ENCODE measurements around the gene RD3L. TPM values are rescaled to one million over a fixed set of nuclear protein-coding genes. Genes with fewer than 3 reads are reported as not detected.
A peak's percentile ranks its signal among the peaks of the same experiment; 100 is the strongest.
"Not testable (repeated sequence)": the region's sequence is repeated elsewhere in the genome, so short reads cannot be mapped to it uniquely, and the experiment has no call there.

Gene RD3L
- total RNA-seq, 1 experiment from 2014 or later: not detected

DNA sequence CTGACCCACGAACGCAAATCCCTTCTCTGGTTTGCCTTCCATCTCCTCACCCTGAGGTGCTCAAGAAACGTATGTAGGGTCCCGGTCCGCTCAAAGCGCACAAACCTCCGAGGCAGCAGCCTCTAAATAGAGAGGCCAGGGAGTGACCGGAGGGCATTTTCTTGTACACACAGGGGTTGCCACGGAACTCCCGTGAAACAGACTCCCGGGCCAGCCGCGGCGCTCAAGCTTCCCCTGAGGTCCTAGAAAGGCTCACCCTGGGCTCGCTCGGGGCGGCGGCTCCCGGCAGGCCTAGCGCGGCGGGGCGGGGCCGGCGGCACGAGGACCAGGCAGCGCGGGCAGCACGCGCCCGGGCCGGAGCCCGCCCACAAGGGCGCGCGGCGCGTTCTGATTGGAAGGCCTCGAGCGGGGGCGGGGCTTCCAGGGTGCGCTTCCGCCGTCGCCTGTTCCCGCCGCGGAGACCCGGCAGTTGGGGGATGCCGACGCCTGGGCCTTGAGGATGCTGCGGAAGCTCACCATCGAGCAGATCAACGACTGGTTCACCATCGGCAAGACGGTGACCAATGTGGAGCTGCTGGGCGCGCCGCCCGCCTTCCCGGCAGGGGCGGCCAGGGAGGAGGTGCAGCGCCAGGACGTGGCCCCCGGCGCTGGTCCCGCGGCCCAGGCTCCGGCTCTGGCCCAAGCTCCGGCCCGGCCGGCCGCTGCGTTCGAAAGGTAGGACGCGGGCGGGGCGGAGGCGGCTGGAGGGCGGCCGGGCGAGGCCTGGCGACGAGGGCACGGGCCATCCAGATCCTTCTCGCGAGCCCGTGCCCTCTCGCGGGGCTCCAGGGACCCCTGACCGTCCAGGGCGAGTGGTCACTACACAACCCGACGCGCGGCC, 14.1 kb downstream of the RD3L start, which contains the start of gene TDRD9:
TDRD9 (plus strand) TSS at position 446 of the 880 bp plus-strand sequence; CDS start at position 500, 54 bp downstream.
- no peak for DNase-seq (ENCODE audit: low read depth)

DNA sequence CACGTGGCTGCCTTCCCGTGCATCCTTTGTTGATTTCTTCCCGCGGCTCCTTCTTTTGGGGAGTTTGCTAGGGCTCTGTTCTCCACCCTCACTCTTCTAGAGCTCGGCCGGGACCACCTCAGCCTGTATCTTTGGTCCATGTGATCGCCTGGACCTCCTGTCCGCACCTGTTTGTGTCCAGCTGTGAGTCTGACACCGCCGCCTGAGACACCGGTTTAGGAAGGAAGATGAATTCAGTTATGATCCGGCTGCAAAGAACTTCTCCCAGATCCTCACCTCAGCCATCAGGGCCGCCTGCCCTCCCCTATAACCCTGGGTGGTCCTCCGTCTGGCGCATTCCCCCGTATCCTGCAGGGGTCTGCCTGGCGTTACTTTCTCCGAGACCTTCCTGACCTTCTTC, 14.8 kb downstream of the RD3L start:
- DNase-seq (ENCODE audit: low read depth): no peak

DNA sequence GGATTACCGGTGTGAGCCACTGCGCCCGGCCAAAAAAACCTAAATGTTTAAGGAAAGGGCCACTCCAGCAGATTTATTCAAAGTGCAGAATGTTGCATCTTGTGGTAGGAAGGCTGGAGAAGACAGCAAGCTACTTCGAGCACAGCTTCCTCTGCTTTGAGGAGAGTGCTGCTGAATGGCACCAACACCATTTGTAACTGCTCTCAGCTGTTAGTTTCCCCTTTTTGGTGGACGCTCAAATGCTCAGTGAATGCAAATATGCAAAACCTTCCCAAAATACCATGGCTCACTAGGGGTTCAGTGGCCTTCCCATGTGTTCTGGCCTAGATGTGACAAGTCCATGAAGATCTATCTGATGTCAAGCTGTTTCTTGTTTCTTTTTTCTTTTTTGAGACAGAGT, 17.0 kb downstream of the RD3L start:
- DNase-seq (ENCODE audit: low read depth): no peak

DNA sequence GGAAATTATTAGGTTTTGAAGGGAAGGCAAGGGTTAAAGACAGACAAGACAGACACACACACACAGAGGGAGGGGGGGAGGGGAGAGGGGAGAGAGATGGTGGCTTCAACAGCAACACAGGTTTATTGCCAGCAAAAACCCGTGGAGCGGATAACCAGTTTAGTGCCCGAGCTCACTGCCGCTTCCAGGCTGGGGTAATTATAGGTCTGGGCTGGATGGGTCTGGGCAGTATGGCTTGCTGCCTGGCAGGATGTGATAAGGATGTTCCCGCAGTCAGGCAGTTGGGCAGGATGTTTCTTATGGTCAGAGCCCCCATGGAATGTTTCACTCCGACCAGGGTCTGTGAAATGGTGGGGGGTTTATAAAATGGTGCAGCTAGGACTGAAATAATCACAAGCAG, 18.5 kb downstream of the RD3L start:
- no peak for DNase-seq (ENCODE audit: low read depth)

DNA sequence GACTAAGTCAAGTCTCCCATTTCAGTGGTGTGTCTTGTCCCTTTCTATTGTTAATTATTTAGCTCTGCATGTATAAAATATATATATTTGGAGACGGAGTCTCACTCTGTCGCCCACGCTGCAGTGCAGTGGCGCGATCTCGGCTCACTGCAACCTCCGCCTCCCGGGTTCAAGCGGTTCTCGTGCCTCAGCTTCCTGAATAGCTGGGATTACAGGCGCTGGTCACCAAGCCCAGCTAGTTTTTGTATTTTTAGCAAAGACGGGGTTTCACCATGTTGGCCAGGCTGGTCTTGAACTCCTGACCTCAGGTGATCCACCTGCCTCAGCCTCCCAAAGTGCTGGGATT, 20.5 kb downstream of the RD3L start:
- not testable (repeated sequence) for DNase-seq (ENCODE audit: low read depth)

DNA sequence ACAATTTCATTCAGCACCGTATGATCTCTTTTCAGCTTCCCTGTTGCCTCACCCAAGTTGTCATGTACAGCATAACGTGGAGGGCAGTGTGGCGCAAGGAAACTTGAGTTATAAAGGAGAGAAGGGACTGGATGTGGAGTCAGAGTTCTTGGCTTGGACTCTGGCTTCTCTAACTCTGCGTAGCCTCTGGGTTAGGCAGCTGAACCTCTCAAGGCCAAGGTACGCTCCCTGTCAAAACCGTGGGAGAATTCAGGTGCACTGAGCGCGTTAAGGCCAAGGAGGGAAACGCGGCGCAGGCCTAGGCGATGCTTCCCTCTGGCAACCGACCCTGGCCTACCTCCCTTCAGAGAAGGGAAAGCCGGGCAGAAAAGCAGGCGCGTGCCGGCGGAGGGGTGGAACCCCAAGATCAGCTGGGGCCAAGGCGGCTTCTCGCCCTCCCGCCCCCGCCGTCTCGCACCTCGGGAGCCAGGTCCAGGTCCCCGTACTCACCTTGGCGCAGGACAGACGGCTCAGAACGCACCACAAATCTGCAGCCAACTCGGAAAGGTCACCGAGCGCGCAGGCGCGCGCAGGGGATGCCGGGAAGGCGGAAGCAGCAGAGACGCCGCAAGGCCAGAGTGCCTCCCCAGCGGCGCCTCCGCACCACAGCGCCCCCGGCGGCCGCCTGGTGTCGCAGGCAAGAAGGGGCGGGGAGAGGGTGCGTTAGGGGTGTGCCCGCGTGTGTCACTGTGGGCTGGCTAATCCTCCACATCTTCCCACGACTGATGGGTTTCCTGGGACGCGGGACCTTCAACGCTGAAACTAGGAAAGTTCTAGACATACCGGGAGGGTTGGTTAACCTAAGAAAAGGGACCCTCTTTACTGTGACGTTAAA, 21.1 kb downstream of the RD3L start:
- peak; percentile 87 for DNase-seq (ENCODE audit: low read depth)

DNA sequence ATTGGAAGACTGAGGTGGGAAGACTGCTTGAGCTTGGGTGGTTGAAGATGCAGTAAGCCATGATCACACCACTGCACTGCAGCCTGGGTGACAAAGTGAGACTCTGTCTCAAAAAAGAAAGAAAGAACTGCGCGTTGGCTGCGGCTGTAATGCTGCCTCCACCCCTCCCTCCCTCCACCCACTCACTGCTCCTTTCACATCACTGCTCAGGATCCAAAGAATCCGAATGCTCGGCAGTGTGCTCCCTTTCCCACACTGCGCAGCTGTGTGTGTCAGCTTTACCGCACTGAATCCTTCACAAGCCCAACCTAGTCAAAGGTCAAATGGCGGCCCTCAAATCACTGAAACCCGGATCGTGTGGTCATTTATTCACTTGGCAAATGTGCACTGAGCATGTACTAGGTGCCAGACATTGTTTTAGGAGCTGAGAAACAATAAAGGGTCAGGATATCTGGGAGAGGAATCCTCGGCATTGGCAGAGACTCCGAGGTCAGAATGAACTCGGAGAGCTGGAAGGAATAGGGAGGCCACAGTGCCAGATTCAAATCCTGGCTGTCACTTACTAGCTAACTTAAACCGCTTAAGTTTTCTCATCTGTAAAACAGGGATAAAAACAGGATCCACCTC, 25.6 kb downstream of the RD3L start:
- DNase-seq (ENCODE audit: low read depth): no peak

DNA sequence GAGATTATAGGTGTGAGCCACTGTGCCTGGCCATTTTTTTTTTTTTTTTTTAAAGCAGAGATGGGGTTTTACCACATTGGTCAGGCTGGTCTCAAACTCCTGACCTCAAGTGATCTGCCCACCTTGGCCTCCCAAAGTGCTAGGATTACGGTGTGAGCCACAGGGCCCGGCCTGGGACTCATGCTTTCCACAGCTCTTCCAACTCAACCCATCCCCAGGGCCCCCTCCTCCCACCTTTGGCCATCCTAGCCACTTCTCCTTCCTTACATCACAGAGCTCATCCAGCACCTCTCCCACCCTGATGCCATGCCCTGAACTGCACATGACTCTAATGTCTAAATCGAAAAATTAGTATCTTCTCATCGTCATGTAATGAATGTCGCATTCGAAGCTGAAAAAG, 26.7 kb downstream of the RD3L start:
- DNase-seq (ENCODE audit: low read depth): no peak

DNA sequence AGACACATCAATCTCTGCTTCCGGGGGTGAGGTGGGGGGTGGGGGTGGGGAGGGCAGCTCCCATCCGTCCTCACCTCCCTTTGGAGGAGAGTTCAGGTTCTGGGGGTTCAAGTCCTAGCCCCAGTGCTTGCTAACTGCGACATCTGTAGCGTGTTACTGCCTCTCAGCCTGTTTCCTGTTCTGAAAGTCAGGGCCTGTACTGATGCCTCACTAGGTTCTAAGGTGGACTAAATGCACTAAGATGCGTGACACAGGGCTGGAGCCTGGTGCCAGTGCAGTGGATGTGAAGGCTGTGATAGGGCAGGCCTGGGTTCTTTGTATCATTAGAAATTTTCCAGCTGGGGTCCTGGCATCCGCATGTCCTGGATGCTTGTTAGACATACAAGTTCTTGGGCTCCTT, 31.3 kb downstream of the RD3L start:
- no peak for DNase-seq (ENCODE audit: low read depth)

DNA sequence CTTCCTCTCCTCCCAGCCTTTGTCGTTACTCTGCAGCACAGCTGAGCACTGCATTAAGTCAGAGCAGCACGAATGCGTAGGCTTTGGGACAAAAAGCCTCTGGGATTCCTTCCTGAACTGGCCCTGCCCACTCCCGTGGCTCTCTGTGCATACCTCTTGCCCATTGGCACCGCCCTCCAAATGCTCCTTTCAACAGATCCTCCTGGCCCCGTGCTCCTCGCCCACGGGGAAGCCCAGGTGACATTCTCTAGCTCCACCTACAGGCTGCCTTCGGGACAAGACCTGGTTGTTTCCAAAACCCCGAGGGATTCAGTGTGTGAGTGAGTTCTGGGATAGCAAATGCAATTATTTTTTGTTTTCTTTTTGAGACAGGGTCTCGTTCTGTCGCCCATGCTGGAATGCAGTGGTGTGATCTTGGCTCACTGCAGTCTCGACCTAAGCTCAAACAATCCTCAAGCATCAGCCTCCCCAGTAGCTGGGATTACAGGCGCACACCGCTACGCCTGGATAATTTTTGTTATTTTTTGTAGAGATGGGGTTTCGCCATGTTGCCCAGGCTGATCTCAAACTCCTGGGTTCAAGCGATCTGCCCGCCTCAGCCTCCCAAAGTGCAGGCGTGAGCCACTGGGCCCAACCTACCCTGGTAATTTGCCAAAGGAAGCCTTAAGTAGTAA, 31.9 kb downstream of the RD3L start:
- peak; percentile 42 for DNase-seq (ENCODE audit: low read depth)

DNA sequence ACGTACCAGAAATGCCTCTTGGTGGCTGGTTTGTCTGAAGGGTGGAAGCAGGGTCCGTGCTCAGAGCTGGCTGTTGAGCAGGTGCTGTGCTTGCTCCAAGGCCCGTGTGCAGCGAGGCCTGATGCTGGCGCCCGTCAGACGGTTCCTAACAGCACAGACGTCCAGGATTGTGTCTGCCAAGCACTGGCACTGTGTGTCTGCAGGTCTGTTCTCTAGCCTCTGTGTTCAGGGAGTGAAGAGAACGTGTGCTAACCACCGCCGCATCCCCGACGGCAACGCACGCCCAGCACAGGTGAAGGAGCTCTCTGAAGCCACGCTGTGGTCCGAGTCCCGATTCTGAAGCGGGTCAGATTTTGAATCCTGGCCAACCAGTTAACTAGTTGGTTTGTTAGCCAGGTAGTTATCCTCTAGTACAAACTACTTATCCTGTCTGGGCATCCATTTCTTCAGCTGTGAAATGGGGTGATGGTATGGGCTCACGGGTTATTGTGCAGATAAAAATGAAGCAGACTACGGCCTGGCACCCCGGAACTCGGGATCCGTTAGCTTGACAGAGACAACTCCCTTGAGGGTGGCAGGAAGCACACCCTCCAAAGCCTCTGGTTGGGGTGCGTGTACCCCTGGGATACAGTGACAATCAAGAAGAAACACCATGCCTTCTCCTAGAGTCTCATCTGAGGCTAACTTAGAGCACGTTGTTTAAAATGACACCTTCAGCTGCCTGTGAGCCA, 32.6 kb downstream of the RD3L start:
- no peak for DNase-seq (ENCODE audit: low read depth)

DNA sequence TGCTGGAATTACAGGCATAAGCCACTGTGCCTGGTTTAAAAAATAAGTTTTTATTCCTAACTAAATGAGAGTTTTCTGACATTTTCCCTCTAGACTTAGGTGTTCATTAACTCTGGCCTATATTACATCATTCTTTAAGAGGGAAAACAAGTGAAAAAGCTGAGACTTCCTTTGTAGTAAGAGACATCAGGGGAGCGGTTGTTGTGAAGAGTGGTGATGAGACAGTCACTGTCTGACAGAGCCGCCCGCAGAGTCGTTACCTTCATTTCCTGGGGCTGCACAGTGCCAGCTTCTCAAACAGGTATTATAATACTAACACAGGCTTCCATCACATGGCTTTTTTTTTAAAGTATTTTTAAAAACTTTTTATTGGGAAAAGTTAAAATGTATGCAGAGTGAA, 33.7 kb downstream of the RD3L start:
- no peak for DNase-seq (ENCODE audit: low read depth)

DNA sequence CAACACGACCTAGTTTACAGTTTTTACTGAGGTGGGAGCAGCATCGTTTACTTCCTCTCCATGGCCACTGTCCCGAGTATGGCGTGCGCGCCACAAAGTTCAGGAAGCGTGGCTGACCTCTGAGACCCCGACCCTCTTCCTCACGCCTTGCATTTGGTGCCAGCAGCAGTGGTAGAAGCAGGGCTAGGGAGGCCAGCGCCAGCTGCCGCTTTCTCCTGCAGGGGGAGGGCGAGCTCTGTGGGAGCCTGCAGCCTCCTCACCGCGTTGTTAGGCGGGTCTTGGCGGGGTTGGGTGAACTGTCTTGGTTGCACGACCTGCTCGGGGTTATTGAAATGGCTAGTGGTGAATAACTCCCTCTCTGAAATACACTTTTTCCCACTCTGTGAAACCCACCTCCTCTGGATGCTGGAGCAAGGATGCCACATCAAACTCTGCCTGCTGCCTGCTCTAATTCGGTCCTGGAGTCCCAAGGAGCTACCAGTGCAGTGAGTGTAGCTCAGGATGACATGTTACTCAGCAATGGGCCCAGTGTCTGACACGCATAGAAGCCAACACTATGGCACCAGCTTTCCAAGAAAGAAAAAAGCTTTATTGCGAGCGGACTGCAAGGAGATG, 36.4 kb downstream of the RD3L start:
- no peak for DNase-seq (ENCODE audit: low read depth)

DNA sequence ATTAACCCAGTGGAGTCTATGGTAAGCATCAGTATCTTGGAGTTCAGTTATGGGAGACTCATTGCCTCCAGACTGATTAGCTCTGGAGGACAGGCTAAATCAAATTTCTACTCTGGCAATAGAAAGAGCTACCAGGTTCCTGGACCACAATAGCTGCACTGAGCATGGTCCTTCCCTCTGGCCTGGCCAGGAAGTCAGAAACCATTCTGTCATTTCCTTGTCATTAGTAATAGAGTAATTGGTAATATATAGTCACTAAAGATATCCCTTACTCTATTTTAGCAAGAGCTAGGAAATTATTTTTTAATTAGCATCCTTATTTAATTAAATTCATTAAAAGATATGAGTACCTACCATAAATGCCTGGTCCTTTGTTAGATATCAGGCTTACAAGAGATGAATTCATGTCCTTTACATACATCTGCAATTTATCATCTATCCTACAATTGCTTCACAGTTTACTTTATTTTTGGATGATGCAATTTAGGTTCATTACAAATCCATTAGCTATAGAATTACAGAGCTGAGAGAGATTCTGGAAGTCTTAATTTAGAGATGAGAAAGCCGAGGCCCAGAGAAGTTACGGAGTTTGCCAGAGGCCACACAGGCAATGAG, 37.7 kb downstream of the RD3L start:
- no peak for DNase-seq (ENCODE audit: low read depth)

DNA sequence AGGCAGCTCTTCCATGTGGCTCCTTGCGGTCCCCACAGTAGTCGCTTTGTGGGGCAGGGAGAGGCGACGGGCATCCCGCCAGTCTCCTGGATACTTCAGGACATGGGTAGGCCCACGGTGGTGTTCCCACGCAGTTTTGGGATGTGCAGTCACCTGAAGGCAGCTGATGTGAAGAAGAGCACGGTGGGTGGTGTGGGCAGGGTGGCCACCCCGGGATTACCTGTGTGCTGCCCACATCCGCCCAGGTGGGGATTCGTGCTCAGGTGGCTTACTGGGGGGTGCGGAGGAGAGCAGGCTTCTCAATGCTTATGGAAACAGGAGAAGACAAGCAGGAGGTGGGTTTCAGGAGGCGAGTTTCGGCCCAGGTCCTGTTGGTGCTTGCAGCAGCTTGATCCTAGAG, 42.5 kb downstream of the RD3L start:
- DNase-seq (ENCODE audit: low read depth): no peak

DNA sequence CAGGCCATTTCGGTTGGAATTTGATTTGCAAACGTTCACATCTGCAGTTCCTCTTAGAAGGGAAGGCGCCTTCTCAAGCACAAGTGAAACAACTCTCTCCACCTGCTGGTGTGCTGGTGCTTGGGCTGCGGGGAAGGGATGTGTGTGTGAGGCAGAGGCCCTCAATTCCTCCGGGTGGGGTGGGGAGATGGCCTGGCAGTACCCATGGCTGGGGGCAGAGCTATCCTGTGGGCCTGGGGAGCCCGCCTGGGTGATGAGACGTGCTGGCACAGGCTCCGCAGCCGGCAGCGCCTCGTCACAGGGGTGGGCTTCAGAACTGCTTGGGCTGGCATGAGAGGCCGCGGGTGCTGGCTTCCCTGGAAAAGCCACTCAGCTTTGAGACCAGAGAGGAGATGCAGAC, 43.0 kb downstream of the RD3L start:
- no peak for DNase-seq (ENCODE audit: low read depth)

DNA sequence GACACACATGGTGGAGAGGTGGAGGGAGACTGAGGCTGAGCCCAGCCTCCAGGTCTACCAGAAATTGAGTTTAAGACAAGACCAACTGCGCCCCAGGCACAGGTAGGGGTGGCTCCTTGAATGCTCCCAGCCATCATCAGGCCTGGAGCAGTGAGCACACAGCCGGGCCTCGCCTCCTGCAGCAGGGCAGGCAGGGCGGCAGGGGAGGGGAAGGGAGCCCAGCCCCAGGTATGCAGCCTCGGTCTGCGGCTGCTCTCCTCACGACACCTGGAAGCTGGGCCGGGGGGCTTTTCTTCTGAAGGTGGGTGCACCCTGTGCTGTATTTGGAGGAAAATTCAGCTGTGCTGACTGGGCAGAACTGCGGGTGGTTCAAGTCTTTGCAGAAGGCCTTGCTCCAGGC, 43.6 kb downstream of the RD3L start:
- DNase-seq (ENCODE audit: low read depth): no peak

DNA sequence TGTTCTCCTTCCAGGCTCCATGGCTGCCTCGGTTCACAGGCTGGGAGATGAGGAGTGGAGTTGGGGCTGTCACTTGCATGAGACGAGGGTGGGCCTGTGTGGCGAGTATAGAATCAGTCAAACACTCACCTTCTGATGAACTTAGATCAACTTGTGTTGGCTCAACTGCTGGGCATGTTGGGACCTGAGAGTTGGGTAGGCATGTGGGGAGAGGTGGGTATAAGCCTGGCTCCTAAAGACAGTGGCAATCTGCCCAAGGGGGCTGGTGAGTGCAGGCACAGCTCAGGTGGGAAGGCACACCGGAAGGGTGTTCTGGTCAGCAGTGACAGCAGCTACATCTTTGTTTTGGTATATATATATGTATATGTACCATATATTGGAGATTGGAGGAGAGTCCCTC, 44.1 kb downstream of the RD3L start:
- DNase-seq (ENCODE audit: low read depth): no peak

DNA sequence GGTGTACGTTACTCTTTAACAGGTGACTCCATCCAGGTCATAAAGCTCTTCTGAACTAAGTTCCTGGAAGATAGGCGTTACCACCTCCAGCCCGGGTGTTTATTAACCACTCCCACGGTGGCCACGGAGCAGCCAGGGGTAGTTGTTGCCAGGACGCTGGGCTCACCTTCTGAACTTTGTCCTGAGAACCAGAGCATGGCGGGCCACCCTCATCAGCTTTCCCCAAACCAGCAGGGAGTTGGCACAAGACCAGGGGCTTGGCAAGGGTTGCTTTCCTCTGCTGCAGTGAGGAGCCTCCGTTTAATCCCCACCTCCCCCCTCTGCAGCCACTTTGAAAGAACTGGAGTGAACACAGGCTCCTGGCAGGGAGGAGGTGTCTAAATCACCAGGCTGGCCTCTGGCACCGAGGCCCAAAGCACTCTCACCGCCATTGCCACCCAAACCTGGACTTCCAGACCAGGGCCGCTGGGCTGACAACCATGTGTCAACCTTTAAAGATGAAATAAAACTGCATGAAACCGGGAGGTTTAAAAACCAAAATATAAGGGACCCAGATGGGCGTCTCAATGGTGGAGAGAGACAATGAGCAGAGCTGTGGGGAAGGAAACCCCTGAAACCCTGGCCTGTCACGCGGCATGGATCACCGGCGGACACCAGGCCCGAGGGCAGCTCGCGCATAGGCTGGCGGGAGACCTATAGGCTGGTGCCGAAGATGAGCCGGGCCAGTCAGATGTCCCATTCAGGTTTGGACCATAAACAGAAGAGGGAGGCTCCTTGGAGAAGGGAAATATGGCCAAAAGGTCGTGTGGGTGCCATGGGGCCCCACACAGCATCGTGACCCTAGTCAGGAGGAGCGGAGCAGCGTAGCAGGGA, 45.0 kb downstream of the RD3L start:
- no peak for DNase-seq (ENCODE audit: low read depth)
